LHCN-M2 (cell line): ENCODE results near the gene PLA2G2C. TPM values are rescaled to one million over a fixed set of nuclear protein-coding genes. Genes with fewer than 3 reads are reported as not detected.
A peak's percentile ranks its signal among the peaks of the same experiment; 100 is the strongest.

Experiments
- DNase-seq: peaks from one replicate; pipeline ENCODE4 v3.0.0-alpha.2; 2012; ENCODE audit warnings: low read depth
- total RNA-seq: library from RNA; depleted of rRNA; stranded (reverse); fragments of >200 nt; gene quantifications from 2 replicates; pipeline ENCODE4 v1.2.3, GENCODE V29; 2014

The PLA2G2C gene
- total RNA-seq, 1 experiment from 2014 or later = not detected

DNA sequence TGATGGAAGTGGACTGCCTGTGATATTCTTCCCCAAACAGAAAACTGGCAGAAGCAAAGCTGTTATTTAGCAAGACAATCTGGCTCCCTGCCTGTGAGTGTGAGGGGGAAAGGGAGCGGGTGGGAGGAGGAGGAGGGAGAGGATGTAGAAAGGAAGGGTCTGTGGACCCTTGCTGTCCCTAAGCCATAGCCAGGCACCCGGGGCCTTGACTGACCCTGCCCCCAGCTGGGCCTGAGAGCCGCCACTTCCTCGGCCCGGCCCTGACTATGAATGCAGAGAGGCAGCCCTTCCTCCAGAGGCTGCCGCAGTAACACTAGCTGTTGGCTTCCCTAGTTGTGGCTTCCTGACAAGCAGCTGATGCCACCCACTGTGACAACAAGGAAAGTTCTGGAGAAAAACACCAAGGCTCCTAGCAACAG, 33.3 kb downstream of the PLA2G2C start:
- DNase-seq = no peak

DNA sequence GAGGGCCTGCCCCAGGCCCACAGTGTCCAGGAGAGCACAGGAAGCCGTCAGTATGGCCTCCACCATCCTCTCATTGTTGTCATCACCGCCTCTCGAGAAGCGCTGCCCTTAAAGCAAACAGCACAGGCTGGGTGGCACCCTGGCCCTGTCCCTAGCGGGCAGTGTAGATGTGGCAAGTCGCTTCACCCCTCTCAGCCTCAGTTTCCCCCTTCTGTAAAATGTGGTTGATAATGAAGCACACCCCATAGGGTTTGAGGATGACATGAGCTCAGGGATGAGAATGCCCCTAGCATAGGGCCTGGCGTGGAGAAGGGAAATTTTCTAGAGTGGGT, 33.8 kb downstream of the PLA2G2C start:
- no peak for DNase-seq

GRCh38 chr1:20151906-20152598, 34.3 kb downstream of the PLA2G2C start:
- peak; percentile 70 for DNase-seq

- DNase-seq = no peak
These were observed 35.3 kb downstream of the PLA2G2C start for GRCh38 chr1:20150969-20151368.

DNA sequence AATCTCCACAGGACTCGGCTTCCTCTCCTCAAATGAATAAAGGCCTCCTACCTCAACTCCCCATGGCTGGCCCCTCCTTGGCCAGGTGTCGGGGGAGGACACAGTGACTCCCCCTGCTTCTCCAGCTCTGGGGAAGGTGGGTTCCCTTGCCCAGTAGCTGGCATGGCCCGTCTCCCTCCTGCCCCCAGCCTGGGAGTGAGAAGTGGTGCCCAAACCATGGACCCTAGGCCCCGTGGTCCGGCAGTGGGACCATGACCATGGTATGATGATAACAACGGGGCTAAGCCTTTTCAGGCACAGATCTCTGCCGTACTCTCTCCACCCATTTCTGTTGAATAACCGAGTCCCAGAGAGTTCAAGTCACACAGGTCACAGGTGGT, 36.0 kb downstream of the PLA2G2C start:
- DNase-seq = no peak

DNA sequence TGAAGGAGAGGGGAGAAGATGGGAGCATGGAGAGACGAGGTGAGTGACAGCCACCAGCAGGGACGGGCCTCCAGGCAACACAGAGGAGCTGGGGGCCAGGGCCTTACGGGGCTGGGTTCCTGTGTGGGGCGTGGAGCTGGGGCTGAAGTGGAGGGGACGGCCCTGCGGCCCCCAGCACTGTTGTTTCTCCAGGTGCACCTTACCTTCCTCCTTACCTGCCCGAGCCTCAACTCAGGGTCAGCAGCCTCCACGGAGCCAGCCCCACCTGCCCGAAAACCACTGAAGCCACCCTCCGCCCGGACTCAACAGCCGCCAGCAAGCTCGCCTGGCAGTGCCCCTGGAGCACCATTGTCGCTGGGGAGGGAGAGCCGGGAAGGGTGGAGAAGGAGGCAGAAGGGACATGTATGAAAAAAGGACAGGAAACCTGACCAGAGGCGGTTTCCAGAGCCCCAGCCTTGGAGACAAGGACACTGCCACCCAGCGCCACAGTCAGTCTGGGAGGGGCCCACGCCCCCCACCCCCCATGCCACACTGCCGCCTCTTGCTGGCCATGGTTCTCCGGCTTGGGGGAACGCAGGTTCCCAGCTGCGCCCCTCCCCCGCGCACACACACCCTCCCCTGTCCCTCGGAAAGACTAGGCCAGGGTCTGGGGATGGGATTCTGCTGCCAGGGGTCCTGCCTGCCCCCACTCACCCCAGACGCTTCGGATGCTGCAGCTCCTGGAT, 36.6 kb downstream of the PLA2G2C start:
- no peak for DNase-seq

DNA sequence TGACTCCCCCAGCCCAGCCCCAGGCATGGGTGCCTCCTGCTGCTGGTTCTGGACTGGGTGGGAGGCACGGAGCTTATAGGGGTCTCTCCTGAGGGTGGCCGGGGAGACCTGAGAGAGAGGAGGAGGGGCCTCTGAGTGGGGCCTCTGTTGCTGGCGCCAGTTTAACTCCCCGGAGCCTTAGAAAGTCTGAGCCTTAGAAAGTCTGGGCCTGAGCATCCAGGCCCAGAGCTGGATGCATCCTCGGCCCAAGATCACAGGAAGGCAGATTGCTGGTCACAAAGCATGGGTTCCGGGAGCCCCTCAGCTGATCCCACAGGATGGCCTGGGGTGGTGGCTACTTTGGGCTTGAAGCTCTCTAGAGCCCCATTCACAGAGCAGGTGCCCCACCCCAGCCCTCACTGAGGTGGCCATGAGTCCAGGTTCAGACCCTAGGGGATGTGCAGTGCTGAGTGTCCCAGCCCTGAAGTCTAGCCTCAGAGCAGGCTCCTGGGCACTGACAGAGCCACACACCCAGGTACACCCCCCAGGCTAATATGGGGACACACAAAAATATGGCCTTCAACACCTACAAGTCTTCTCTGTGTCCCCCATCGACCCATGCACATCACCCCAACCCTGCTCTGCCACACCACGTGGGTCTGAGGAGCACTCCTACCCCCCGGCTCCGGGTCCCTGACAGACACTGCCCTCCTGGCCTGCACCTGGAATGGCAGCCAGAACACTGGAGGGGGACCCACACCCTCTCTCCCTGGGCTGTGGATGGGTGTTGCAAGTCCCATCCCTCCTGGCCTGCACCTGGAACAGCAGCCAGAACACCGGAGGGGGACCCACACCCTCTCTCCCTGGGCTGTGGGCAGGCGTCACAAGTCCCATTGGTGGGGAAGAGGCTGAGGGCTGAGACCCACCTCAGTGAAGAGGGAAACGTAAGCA, 37.5 kb downstream of the PLA2G2C start:
- DNase-seq = no peak

DNA sequence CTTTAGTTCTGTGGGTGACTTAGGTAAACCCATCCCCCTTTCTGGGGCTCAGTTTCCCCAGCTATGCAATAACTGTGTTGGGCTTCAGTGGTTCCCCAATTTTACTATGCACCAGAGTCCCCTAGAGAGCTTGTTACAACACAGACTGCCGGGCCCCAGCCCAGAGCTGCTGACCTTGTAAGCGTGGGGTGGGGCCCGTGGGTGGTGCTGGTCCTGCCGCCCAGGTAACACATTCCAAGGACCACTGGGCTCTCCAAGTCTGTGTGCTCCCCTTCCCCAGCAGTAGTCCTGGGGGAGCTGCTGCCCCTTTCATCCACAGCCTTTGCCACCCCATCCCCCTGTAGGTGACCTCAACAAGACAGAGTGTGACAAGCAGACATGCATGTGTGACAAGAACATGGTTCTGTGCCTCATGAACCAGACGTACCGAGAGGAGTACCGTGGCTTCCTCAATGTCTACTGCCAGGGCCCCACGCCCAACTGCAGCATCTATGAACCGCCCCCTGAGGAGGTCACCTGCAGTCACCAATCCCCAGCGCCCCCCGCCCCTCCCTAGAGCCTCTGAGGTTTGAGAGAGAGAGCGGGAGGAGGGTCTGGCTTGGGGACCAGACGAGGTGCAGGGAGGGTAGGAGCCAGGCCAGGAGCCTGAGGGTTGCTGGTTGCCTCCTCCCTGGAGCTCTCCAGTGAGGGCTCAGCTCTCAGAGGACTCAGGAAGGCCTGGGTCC, 38.3 kb downstream of the PLA2G2C start:
- no peak for DNase-seq

DNA sequence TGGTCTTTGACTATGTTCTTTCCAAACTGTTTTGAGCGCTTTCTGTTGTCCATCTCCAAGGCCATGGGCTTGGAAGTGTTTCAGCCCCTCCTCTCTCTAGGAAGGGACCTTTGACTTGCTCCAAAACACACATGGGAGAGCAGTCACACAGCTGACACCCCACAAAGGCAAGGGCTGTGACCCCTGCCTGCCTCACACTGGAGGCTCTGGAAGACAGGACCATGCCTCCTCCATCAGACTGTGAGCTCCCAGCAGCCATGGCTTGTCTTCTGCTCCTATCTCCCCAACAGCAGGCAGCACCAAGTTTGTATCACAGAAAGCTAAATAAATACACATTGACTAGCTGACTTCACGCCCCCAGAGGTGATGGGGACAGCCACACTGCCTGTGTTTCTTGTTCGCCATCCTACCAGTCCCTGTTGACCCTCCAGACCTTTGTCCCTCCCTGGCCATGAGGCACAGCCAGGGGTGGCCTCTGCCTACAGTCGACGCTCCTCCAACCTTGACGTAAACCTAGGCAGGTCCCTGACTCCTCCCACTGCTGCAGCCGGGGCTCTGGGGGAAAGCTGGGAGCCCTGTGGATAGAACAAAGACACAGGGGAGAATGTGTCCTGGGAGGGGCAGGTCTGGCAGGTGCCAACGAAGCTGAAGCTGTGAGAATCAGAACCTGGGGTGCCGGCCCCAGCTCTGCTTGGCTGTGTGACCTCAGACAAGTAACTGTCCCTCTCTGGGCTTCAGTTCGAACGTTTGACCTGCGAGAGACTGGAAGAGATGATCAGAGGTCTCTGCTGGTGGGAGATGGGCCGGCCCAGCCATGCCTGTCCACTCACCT, 42.4 kb downstream of the PLA2G2C start:
- no peak for DNase-seq

- DNase-seq = no peak
These were observed 43.0 kb downstream of the PLA2G2C start for GRCh38 chr1:20143318-20143717.

- no peak for DNase-seq
These were observed 44.2 kb downstream of the PLA2G2C start for GRCh38 chr1:20142001-20142710.

- DNase-seq = no peak
These were observed 44.9 kb downstream of the PLA2G2C start for GRCh38 chr1:20141466-20141865.

- DNase-seq = no peak
These were observed 45.3 kb downstream of the PLA2G2C start for GRCh38 chr1:20141001-20141400.

- DNase-seq = no peak
These were observed 46.3 kb downstream of the PLA2G2C start for GRCh38 chr1:20139776-20140612.

GRCh38 chr1:20138961-20139550, 47.3 kb downstream of the PLA2G2C start, which contains the start of gene PLA2G2F:
PLA2G2F (plus strand) TSS chr1:20139323; CDS start chr1:20139428, 105 bp downstream.
- no peak for DNase-seq

GRCh38 chr1:20138346-20138745, 48.0 kb downstream of the PLA2G2C start:
- DNase-seq = no peak

- no peak for DNase-seq
These were observed 48.7 kb downstream of the PLA2G2C start for GRCh38 chr1:20137604-20138003.

DNA sequence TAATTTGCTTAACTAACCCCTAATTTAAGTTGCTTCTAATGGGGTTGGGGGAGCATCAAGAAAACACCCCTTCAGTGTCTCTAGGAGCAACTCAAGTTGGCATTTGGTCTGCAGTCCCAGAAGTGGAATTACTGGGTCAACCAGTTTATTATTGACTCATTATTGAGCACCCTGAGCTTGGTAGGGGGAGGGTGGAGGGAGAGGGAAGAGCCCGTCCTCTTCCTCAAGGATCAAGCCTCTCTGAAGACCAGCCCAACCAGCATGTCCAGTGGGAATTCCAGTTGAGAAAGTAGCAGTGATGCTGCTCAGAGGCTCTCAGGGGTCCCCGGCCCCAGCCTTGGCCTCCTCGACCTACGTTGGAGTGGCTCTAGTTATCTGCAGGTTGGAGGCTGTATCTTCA, 49.3 kb downstream of the PLA2G2C start:
- no peak for DNase-seq

DNA sequence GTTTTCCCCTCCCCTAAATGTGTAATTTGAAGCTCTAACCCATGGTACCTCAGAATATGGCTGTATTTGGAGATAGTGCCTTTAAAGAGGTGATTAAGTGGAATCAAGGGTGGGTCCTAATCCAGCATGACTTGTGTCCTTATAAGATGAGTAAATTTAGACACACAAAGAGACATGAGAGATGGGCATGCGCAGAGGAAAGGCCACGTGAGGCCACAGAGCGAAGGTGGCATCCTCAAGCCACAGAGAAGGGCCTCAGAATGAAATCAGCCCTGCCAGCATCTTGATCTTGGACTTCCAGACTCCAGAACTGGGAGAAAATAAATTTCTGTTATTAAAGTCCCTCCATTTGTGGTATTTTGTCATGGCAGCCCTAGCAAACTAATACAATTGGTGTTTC, 50.1 kb downstream of the PLA2G2C start:
- DNase-seq = no peak
